Prostate gland (tissue), 2 donors: Measurements from ENCODE around the gene FBXO17. TPM values are rescaled to one million over a fixed set of nuclear protein-coding genes. Genes with fewer than 3 reads are reported as not detected.

Source experiments
- DNase-seq: peaks from one replicate; pipeline ENCODE4 v3.0.0-alpha.2; 2019; ENCODE audit warnings: low spot score
- H3K27ac ChIP-seq, 2 donors: fragments of 200-600 bp; sonication (generic); 2 replicates each; pipeline ENCODE4 v1.5.1; 2017 to 2019
- H3K27me3 ChIP-seq: fragments of 200-600 bp; sonication (generic); replicated peaks from 2 replicates; pipeline ENCODE4 v1.5.1; 2019; ENCODE audit not compliant: insufficient read depth
- H3K36me3 ChIP-seq, 2 donors: fragments of 200-600 bp; sonication (generic); 1 replicate in 1 of 2; 2 replicates in 1 of 2; pipeline versions ENCODE4 v1.5.1 to v1.8.1; 2017 to 2019
- H3K4me1 ChIP-seq: fragments of 200-600 bp; sonication (generic); replicated peaks from 2 replicates; pipeline ENCODE4 v1.5.1; 2019
- H3K4me3 ChIP-seq, 2 donors: fragments of 200-600 bp; sonication (generic); 2 replicates each; pipeline ENCODE4 v1.5.1; 2017 to 2019
- H3K9me3 ChIP-seq: fragments of 200-600 bp; sonication (generic); 2 replicates; pipeline ENCODE4 v1.5.1; 2017
- POLR2A ChIP-seq: fragments of 450-650 bp; IDR thresholded peaks from one replicate; pipeline ENCODE4 v1.6.1; 2016; ENCODE audit warnings: antibody characterized with exemption, mild to moderate bottlenecking
- POLR2AphosphoS5 ChIP-seq: sonication (generic); formaldehyde crosslinking; IDR thresholded peaks from one replicate; pipeline ENCODE4 v1.6.1; 2017; ENCODE audit warnings: antibody characterized with exemption
- WGBS: methylation state at CpG from one replicate; pipeline ENCODE4 v1.1.5; 2018; 5-methylcytosine and 5-hydroxymethylcytosine counted together
- intact Hi-C: fragments of 100-400 bp; cut with DNase I; formaldehyde crosslinking; loops from one replicate; pipeline ENCODE4 v1.14.2; 2022
- total RNA-seq, 2 donors: library from RNA; depleted of rRNA; stranded (reverse); fragments of >200 nt; gene quantifications; one replicate each; pipeline ENCODE4 v1.1.0, GENCODE V29; 2016
- TF ChIP-seq, protein P1 (sequence below), 4 experiments: fragments of 200-600 bp in 2 of 4; fragments of 450-650 bp in 2 of 4; sonication (generic) in 2 of 4; IDR thresholded peaks; 1 replicate in 3 of 4; 2 replicates in 1 of 4; pipeline ENCODE4 v1.5.1; 2016 to 2019; ENCODE audit warnings: antibody characterized with exemption in 4 of 4, mild to moderate bottlenecking in 2 of 4, moderate library complexity in 2 of 4

Gene FBXO17
- total RNA-seq, 2 donors from 2014 or later = 25.9 to 40.5 TPM

DNA sequence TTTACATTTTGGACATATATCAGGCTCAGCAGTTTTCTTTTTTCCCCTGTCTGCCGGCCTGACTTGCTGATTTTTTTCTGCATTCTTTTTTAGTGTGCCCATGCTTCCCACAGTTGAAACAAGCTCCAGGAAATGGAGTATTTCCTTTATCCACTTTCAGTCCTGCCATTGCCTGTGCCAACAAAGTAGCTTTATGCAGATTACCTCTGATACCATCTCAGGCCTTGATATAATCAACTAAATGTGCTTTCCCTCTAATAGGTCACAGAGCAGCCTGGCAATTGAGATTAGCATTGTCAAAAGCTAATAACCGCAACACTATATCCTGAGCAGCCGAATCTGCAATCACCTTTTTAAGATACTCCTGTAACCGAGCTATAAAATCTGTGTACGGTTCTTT is 35.6 kb downstream of the FBXO17 start:
- Histone ChIP-seq H3K4me1 (no peaks in the 10 kb centered on the region), H3K9me3 (no peaks in the 10 kb centered on the region), H3K27ac (no peak overlapping the region), H3K4me3 (no peak overlapping the region), H3K27me3 (no peaks in the 10 kb centered on the region), H3K36me3 (no peaks in the 10 kb centered on the region)
- TF ChIP-seq POLR2A (no peak), POLR2AphosphoS5 (no peak)
- TF ChIP-seq, protein P1, sequence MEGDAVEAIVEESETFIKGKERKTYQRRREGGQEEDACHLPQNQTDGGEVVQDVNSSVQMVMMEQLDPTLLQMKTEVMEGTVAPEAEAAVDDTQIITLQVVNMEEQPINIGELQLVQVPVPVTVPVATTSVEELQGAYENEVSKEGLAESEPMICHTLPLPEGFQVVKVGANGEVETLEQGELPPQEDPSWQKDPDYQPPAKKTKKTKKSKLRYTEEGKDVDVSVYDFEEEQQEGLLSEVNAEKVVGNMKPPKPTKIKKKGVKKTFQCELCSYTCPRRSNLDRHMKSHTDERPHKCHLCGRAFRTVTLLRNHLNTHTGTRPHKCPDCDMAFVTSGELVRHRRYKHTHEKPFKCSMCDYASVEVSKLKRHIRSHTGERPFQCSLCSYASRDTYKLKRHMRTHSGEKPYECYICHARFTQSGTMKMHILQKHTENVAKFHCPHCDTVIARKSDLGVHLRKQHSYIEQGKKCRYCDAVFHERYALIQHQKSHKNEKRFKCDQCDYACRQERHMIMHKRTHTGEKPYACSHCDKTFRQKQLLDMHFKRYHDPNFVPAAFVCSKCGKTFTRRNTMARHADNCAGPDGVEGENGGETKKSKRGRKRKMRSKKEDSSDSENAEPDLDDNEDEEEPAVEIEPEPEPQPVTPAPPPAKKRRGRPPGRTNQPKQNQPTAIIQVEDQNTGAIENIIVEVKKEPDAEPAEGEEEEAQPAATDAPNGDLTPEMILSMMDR (IDR thresholded peaks at IDR 0.05) = no peak
- WGBS = 26% methylated on average over 5 of the region's 5 CpGs
- DNase-seq = no peak
- intact Hi-C loops = loop anchor here (10.0 kb wide), 2 partner anchors 205 to 535 kb away; partner anchors contain the start of gene FAM98C

DNA sequence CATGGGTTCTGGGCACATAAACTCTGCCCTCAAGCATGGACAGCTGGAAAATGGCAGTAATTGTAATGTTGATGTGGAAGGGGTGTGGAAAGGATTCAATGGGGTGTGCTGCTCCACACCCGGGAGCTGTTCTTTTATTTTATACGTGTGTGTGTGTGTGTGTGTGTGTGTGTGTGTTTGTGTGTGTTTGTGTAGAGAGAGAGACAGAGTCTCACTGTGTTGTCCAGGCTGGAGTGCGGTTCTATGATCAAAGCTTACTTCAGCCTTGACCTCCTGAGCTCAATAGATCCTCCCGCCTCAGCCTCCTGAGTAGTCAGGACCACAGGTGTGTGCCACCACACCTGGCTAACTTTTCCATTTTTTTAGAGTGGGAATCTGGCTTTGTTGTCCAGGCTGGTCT is 42.0 kb downstream of the FBXO17 start:
- intact Hi-C loops = loop anchor here (5.0 to 10.0 kb wide), 3 partner anchors 199 to 529 kb away; partner anchors contain the start of genes ACTN4 and FAM98C
- DNase-seq = no peak
- H3K4me3 ChIP-seq = no peak overlapping the region
- no peaks in the 10 kb centered on the region for H3K27me3 ChIP-seq
- H3K36me3 ChIP-seq = no peaks in the 10 kb centered on the region
- WGBS = 86% methylated on average over 4 of the region's 4 CpGs
- peaks cover 5% of the 10 kb centered on the region for H3K4me1 ChIP-seq
- no peaks in the 10 kb centered on the region for H3K9me3 ChIP-seq
- TF ChIP-seq, protein P1 (IDR thresholded peaks at IDR 0.05) = no peak
- TF ChIP-seq POLR2A (no peak), POLR2AphosphoS5 (no peak)
- H3K27ac ChIP-seq = no peak overlapping the region

DNA sequence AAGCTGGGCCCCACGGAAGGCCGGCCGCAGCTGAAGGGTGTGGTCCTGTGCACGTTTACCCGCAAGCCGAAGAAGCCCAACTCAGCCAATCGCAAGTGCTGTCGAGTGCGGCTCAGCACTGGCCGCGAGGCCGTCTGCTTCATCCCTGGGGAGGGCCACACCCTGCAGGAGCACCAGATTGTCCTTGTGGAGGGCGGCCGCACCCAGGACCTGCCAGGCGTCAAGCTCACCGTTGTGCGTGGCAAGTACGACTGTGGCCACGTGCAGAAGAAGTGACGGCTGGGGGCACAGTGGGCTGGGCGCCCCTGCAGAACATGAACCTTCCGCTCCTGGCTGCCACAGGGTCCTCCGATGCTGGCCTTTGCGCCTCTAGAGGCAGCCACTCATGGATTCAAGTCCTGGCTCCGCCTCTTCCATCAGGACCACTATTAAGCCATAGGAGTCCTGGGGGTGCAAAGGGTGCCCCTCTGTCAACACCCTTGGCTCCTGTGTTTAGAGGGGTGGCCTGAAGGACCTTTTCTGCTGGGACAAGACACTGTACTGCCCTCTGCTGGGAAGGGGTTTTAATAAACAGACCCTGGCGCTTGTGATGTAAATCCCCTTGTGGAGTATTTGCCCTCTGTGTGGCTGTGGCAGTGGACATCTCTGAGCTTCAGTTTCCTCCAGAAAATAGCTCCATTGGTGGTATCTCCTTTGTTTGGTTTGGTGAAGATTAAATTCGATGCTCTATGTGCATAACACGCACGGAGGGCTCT is 42.9 kb downstream of the FBXO17 start:
- intact Hi-C loops = loop anchor here (5.0 to 10.0 kb wide), 3 partner anchors 198 to 528 kb away; partner anchors contain the start of genes ACTN4 and FAM98C

DNA sequence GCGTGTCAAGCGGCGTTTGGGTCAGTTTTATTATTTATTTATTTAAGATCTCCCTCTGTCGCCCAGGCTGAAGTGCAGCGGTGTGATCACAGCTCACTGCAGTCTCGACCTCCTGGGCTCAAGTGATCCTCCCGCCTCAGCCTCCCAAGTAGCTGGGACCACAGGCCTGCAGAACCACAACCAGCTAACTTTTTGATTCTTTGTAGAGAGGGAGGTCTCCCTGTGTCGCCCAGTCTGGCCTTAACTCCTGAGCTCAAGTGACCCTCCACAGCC is 44.1 kb downstream of the FBXO17 start:
- Histone ChIP-seq H3K4me3 (peak overlapping the region; percentile 60 to 61), H3K27ac (peak overlapping the region; percentile 91 to 94), H3K27me3 (no peaks in the 10 kb centered on the region), H3K9me3 (no peaks in the 10 kb centered on the region), H3K4me1 (peaks cover 5% of the 10 kb centered on the region), H3K36me3 (no peaks in the 10 kb centered on the region)
- 26% methylated on average over 8 of the region's 8 CpGs for WGBS
- TF ChIP-seq, protein P1 (IDR thresholded peaks at IDR 0.05) = no peak
- no peak for TF ChIP-seq POLR2A
- no peak for TF ChIP-seq POLR2AphosphoS5
- DNase-seq = no peak
- intact Hi-C loops = loop anchor here (5.0 to 10.0 kb wide), 3 partner anchors 197 to 527 kb away; partner anchors contain the start of genes ACTN4 and FAM98C

More for the DNA sequence above, 42.9 kb downstream of the FBXO17 start:
- H3K27me3 ChIP-seq = no peaks in the 10 kb centered on the region
- DNase-seq = no peak
- TF ChIP-seq POLR2A = no peak
- TF ChIP-seq, protein P1 (IDR thresholded peaks at IDR 0.05) = no peak
- no peak for TF ChIP-seq POLR2AphosphoS5
- WGBS = 91% methylated on average over 29 of the region's 29 CpGs
- no peaks in the 10 kb centered on the region for H3K36me3 ChIP-seq
- H3K27ac ChIP-seq = no peak overlapping the region
- peaks cover 5% of the 10 kb centered on the region for H3K4me1 ChIP-seq
- no peak overlapping the region for H3K4me3 ChIP-seq
- no peaks in the 10 kb centered on the region for H3K9me3 ChIP-seq
